Measurements from ENCODE around the gene GLS2. TPM values are rescaled to one million over a fixed set of nuclear protein-coding genes. Genes with fewer than 3 reads are reported as not detected.
A peak's percentile ranks its signal among the peaks of the same experiment; 100 is the strongest.
"Not testable (repeated sequence)": the region's sequence is repeated elsewhere in the genome, so short reads cannot be mapped to it uniquely, and the experiment has no call there.

GLS2 gene
- total RNA-seq, 1 experiment from 2014 or later, result 1.9 TPM

DNA sequence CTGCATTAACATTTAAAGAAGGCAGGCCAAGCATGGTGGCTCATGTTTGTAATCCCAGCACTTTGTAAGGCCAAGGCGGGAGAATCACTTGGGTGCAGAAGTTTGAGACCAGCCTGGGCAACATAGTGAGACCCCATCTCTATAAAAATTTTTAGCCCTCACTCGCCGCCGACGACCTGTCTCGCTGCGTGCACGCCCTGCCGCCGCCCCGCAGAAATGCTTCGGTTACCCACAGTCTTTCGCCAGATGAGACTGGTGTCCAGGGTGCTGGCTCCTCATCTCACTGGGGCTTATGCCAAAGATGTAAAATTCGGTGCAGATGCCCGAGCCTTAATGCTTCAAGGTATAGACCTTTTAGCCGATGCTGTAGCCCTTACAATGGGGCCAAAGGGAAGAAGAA is 22.8 kb upstream of the GLS2 start:
- H3K9me3 Mint-ChIP-seq (ENCODE audit: low read depth, unreplicated experiment), result no peaks in the 10 kb centered on the region
- H3K4me1 Mint-ChIP-seq (ENCODE audit: low read depth, unreplicated experiment), result peaks cover 8% of the 10 kb centered on the region
- H3K27me3 Mint-ChIP-seq (ENCODE audit: unreplicated experiment), result peaks cover 24% of the 10 kb centered on the region
- no peak overlapping the region for H3K4me3 Mint-ChIP-seq (ENCODE audit: low read depth, unreplicated experiment)
- TF ChIP-seq, protein P1, sequence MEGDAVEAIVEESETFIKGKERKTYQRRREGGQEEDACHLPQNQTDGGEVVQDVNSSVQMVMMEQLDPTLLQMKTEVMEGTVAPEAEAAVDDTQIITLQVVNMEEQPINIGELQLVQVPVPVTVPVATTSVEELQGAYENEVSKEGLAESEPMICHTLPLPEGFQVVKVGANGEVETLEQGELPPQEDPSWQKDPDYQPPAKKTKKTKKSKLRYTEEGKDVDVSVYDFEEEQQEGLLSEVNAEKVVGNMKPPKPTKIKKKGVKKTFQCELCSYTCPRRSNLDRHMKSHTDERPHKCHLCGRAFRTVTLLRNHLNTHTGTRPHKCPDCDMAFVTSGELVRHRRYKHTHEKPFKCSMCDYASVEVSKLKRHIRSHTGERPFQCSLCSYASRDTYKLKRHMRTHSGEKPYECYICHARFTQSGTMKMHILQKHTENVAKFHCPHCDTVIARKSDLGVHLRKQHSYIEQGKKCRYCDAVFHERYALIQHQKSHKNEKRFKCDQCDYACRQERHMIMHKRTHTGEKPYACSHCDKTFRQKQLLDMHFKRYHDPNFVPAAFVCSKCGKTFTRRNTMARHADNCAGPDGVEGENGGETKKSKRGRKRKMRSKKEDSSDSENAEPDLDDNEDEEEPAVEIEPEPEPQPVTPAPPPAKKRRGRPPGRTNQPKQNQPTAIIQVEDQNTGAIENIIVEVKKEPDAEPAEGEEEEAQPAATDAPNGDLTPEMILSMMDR (IDR thresholded peaks at IDR 0.05; ENCODE audit: unreplicated experiment), result no peak
- intact Hi-C loops (cut with micrococcal nuclease; ENCODE audit: unreplicated experiment), result loop anchor here (5.0 kb wide), 1 partner anchor 82 kb away; no protein-coding TSS in a partner anchor
- H3K36me3 Mint-ChIP-seq (ENCODE audit: insufficient read depth, unreplicated experiment), result no peaks in the 10 kb centered on the region
- H3K27ac Mint-ChIP-seq (ENCODE audit: unreplicated experiment), result no peak overlapping the region
- BruUV-seq (replicated peaks), result no TSS peak
- no peak for DNase-seq
- CTCF ChIA-PET, result interaction anchor here (0.6 to 1.5 kb wide), 2 partner anchors 9 to 11 kb away, joined by 3 to 4 read pairs; partner anchors contain the start of gene RBMS2

DNA sequence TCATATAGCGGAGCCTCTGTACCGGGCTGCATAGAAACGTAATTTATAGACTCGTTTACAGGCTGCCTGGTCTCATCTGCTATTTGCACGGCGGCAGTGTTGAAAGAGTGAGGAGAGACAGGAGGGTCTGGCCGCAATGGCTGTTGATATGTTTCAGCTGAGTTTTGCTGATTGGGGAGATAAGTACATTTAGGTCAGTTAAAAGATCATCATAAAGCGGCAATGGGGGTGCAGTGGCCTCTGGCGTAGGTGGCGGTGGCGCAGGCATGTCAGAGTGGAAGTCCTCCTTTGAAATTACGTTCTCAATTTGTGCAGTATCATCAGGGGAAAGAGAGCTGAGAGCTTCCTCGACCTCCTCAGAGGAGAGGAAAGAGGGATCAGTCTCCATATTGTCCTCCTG is 11.9 kb upstream of the GLS2 start:
- H3K36me3 Mint-ChIP-seq (ENCODE audit: insufficient read depth, unreplicated experiment); H3K4me3 Mint-ChIP-seq (ENCODE audit: low read depth, unreplicated experiment); H3K27ac Mint-ChIP-seq (ENCODE audit: unreplicated experiment); H3K9me3 Mint-ChIP-seq (ENCODE audit: low read depth, unreplicated experiment); BruUV-seq (replicated peaks); DNase-seq; intact Hi-C loops (cut with micrococcal nuclease; ENCODE audit: unreplicated experiment); H3K4me1 Mint-ChIP-seq (ENCODE audit: low read depth, unreplicated experiment): not testable (repeated sequence)
- H3K27me3 Mint-ChIP-seq (ENCODE audit: unreplicated experiment), result peaks cover 38% of the 10 kb centered on the region
- CTCF ChIA-PET, result interaction anchor here (0.7 kb wide), 1 partner anchor 79 kb away, joined by 3 read pairs; no protein-coding TSS in a partner anchor

DNA sequence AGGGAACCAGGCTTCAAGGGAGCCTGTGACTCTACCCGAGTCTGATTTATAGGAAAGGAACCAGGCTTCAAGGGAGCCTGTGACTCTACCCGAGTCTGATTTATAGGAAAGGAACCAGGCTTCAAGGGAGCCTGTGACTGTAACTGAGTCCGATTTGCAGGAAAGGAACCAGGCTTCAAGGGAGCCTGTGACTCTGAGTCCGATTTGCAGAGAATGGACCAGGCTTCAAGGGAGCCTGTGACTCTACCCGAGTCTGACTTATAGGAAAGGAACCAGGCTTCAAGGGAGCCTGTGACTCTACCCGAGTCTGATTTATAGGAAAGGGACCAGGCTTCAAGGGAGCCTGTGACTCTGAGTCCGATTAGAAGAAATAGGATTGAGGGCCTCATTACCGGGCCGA is 11.5 kb upstream of the GLS2 start:
- DNase-seq; BruUV-seq (replicated peaks); H3K4me1 Mint-ChIP-seq (ENCODE audit: low read depth, unreplicated experiment); H3K36me3 Mint-ChIP-seq (ENCODE audit: insufficient read depth, unreplicated experiment); H3K9me3 Mint-ChIP-seq (ENCODE audit: low read depth, unreplicated experiment); H3K4me3 Mint-ChIP-seq (ENCODE audit: low read depth, unreplicated experiment); H3K27ac Mint-ChIP-seq (ENCODE audit: unreplicated experiment); intact Hi-C loops (cut with micrococcal nuclease; ENCODE audit: unreplicated experiment): not testable (repeated sequence)
- CTCF ChIA-PET, result interaction anchor here (0.7 kb wide), 1 partner anchor 80 kb away, joined by 3 read pairs; no protein-coding TSS in a partner anchor
- H3K27me3 Mint-ChIP-seq (ENCODE audit: unreplicated experiment), result peaks cover 38% of the 10 kb centered on the region

DNA sequence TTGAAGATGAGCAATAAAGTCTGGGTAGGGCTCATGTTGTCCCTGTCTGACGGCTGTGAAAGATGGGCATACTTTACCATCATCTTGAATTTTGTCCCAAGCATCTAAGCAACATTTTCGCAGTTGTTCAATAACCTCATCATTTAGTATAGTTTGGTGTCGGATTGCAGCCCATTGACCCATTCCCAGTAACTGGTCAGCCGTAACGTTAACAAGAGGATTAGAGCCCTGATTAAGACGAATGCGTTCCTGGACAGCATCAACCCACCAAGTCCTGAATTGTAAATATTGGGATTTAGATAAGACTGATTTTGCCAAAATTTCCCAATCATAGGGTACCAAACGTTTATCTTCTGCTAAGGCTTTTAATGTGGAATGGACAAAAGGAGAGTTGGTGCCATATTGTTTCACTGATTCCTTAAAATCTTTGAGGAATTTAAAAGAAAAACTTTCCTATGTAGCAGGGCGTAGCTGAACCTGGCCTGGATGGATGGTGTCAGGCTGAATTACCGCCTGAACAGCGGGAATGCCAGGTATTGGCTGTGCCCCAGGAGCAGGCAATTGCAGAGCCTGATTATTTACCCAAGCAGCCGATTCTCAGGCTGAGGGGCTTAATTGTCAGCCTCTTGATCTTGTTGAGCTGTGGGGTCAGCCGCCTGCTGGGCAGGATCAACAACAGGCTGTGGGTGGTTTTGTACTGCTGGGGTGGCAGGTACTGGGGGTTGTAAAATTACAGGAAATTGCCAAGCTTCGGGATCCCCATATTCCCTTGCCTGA is 10.4 kb upstream of the GLS2 start:
- H3K4me1 Mint-ChIP-seq (ENCODE audit: low read depth, unreplicated experiment); CTCF ChIA-PET; H3K9me3 Mint-ChIP-seq (ENCODE audit: low read depth, unreplicated experiment); H3K27ac Mint-ChIP-seq (ENCODE audit: unreplicated experiment); H3K36me3 Mint-ChIP-seq (ENCODE audit: insufficient read depth, unreplicated experiment); BruUV-seq (replicated peaks); DNase-seq; intact Hi-C loops (cut with micrococcal nuclease; ENCODE audit: unreplicated experiment); H3K4me3 Mint-ChIP-seq (ENCODE audit: low read depth, unreplicated experiment): not testable (repeated sequence)
- H3K27me3 Mint-ChIP-seq (ENCODE audit: unreplicated experiment), result peaks cover 38% of the 10 kb centered on the region

DNA sequence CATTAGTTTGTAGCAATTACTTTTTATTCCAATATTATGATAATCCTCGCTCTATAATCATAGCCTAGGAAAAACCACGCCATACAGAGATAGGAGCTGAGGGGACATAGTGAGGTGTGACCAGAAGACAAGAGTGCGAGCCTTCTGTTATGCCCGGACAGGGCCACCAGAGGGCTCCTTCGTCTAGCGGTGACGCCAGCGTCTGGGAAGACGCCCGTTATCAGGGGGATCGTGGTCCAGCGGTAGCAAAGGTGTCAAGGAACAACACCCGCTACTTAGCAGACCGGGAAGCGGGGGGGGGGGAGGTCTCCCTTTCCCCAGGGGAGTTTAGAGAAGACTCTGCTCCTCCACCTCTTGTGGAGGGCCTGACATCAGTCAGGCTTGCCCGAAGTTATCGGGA is 8.7 kb upstream of the GLS2 start:
- H3K27me3 Mint-ChIP-seq (ENCODE audit: unreplicated experiment), result peaks cover 40% of the 10 kb centered on the region
- not testable (repeated sequence) for H3K9me3 Mint-ChIP-seq (ENCODE audit: low read depth, unreplicated experiment); H3K4me1 Mint-ChIP-seq (ENCODE audit: low read depth, unreplicated experiment); BruUV-seq (replicated peaks); H3K27ac Mint-ChIP-seq (ENCODE audit: unreplicated experiment); H3K36me3 Mint-ChIP-seq (ENCODE audit: insufficient read depth, unreplicated experiment); H3K4me3 Mint-ChIP-seq (ENCODE audit: low read depth, unreplicated experiment)
- intact Hi-C loops (cut with micrococcal nuclease; ENCODE audit: unreplicated experiment), result loop anchor here (1.0 kb wide), 1 partner anchor 98 kb away; no protein-coding TSS in a partner anchor
- TF ChIP-seq, protein P1 (IDR thresholded peaks at IDR 0.05; ENCODE audit: unreplicated experiment), result peak; percentile 54
- CTCF ChIA-PET, result interaction anchor here (0.6 to 1.3 kb wide), 3 partner anchors 9 to 77 kb away, joined by 3 to 4 read pairs (median 3); partner anchors contain the start of genes GLS2 and RBMS2
- DNase-seq, result peak; percentile 85

DNA sequence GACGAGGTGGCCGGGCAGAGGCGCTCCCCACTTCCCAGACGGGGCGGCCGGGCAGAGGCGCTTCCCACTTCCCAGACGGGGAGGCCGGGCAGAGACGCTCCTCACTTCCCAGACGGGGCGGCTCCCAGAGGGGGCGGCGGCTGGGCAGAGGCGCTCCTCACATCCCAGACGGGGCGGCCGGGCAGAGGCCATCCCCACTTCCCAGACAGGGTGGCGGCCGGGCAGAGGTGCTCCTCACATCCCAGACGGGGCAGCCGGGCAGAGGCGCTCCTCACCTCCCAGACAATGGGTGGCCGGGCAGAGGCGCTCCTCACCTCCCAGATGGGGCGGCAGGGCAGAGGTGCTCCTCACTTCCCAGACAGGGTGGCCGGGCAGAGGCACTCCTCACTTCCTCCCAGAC is 6.5 kb upstream of the GLS2 start:
- BruUV-seq (replicated peaks); CTCF ChIA-PET; H3K36me3 Mint-ChIP-seq (ENCODE audit: insufficient read depth, unreplicated experiment); H3K4me3 Mint-ChIP-seq (ENCODE audit: low read depth, unreplicated experiment); intact Hi-C loops (cut with micrococcal nuclease; ENCODE audit: unreplicated experiment); H3K9me3 Mint-ChIP-seq (ENCODE audit: low read depth, unreplicated experiment); H3K27ac Mint-ChIP-seq (ENCODE audit: unreplicated experiment); DNase-seq; H3K4me1 Mint-ChIP-seq (ENCODE audit: low read depth, unreplicated experiment): not testable (repeated sequence)
- peaks cover 51% of the 10 kb centered on the region for H3K27me3 Mint-ChIP-seq (ENCODE audit: unreplicated experiment)

DNA sequence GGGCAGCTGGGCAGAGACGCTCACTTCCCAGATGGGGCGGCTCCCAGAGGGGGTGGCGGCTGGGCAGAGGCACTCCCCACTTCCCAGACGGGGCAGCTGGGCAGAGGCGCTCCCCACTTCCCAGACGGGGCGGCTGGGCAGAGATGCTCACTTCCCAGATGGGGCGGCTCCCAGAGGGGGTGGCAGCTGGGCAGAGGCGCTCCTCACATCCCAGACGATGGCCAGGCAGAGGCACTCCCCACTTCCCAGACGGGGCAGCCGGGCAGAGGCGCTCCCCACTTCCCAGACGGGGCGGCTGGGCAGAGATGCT is 6.1 kb upstream of the GLS2 start:
- H3K4me1 Mint-ChIP-seq (ENCODE audit: low read depth, unreplicated experiment); H3K36me3 Mint-ChIP-seq (ENCODE audit: insufficient read depth, unreplicated experiment); intact Hi-C loops (cut with micrococcal nuclease; ENCODE audit: unreplicated experiment); BruUV-seq (replicated peaks); H3K4me3 Mint-ChIP-seq (ENCODE audit: low read depth, unreplicated experiment); CTCF ChIA-PET; DNase-seq; H3K27ac Mint-ChIP-seq (ENCODE audit: unreplicated experiment); H3K9me3 Mint-ChIP-seq (ENCODE audit: low read depth, unreplicated experiment): not testable (repeated sequence)
- peaks cover 46% of the 10 kb centered on the region for H3K27me3 Mint-ChIP-seq (ENCODE audit: unreplicated experiment)

DNA sequence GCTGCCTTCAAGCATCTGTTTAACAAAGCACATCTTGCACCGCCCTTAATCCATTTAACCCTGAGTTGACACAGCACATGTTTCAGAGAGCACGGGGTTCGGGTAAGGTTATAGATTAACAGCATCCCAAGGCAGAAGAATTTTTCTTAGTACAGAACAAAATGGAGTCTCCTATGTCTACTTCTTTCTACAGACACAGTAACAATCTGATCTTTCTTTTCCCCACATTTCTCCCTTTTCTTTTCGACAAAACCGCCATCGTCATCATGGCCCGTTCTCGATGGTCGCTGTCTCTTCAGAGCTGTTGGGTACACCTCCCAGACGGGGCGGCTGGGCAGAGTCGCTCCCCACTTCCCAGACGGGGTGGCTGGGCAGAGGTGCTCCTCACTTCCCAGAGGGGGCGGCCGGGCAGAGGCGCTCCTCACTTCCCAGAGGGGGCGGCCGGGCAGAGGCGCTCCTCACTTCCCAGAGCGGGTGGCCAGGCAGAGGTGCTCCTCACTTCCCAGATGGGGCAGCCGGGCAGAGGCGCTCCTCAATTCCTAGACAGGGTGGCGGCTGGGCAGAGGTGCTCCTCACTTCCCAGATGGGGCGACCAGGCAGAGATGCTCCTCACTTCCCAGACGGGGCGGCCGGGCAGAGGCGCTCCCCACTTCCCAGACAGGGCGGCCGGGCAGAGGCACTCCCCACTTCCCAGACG is 5.6 kb upstream of the GLS2 start:
- H3K36me3 Mint-ChIP-seq (ENCODE audit: insufficient read depth, unreplicated experiment); BruUV-seq (replicated peaks); CTCF ChIA-PET; H3K4me3 Mint-ChIP-seq (ENCODE audit: low read depth, unreplicated experiment); H3K9me3 Mint-ChIP-seq (ENCODE audit: low read depth, unreplicated experiment); H3K27ac Mint-ChIP-seq (ENCODE audit: unreplicated experiment); DNase-seq; intact Hi-C loops (cut with micrococcal nuclease; ENCODE audit: unreplicated experiment); H3K4me1 Mint-ChIP-seq (ENCODE audit: low read depth, unreplicated experiment): not testable (repeated sequence)
- peaks cover 45% of the 10 kb centered on the region for H3K27me3 Mint-ChIP-seq (ENCODE audit: unreplicated experiment)

Data from Calu3 (cell line).